Lower leg skin (tissue), 3 donors: ENCODE data around the gene FRAT1.

Experiments
- POLR2A ChIP-seq, 2 donors: fragments of 450-650 bp; IDR thresholded peaks; one replicate each; pipeline ENCODE4 v1.6.1; 2016 to 2017; ENCODE audit warnings: antibody characterized with exemption in 2 of 2, mild to moderate bottlenecking in 1 of 2, moderate library complexity in 1 of 2
- TF ChIP-seq, protein P1 (sequence below), 3 donors: fragments of 450-650 bp; IDR thresholded peaks; one replicate each; pipeline ENCODE4 v1.5.1; 2016; ENCODE audit warnings: antibody characterized with exemption in 3 of 3, mild to moderate bottlenecking in 3 of 3, moderate library complexity in 2 of 3

DNA sequence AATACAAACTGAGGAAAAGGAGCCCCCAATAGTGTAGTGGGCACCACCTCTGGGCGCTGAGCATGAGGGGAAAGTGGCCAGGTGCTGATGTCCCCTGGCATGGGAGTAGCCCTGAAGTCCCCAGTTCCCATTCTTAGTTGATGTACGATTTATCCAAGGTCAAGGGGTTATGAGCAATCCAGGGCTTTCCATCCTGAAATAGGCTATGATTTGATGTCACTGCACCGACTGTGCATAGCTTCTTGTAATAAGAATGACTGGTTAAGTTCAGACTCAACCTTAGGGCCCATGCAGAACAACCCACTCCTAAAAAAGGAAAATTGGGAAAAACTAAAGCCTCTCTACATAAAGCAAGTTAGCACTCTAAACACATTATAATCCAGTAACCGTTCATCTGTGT, 4.4 kb downstream of the FRAT1 start:
- TF ChIP-seq, protein P1, sequence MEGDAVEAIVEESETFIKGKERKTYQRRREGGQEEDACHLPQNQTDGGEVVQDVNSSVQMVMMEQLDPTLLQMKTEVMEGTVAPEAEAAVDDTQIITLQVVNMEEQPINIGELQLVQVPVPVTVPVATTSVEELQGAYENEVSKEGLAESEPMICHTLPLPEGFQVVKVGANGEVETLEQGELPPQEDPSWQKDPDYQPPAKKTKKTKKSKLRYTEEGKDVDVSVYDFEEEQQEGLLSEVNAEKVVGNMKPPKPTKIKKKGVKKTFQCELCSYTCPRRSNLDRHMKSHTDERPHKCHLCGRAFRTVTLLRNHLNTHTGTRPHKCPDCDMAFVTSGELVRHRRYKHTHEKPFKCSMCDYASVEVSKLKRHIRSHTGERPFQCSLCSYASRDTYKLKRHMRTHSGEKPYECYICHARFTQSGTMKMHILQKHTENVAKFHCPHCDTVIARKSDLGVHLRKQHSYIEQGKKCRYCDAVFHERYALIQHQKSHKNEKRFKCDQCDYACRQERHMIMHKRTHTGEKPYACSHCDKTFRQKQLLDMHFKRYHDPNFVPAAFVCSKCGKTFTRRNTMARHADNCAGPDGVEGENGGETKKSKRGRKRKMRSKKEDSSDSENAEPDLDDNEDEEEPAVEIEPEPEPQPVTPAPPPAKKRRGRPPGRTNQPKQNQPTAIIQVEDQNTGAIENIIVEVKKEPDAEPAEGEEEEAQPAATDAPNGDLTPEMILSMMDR (IDR thresholded peaks at IDR 0.05): no peak
- no peak for TF ChIP-seq POLR2A (IDR thresholded peaks at IDR 0.05)
